ENCODE results near the gene TPRN.

- TF ChIP-seq, protein P1, sequence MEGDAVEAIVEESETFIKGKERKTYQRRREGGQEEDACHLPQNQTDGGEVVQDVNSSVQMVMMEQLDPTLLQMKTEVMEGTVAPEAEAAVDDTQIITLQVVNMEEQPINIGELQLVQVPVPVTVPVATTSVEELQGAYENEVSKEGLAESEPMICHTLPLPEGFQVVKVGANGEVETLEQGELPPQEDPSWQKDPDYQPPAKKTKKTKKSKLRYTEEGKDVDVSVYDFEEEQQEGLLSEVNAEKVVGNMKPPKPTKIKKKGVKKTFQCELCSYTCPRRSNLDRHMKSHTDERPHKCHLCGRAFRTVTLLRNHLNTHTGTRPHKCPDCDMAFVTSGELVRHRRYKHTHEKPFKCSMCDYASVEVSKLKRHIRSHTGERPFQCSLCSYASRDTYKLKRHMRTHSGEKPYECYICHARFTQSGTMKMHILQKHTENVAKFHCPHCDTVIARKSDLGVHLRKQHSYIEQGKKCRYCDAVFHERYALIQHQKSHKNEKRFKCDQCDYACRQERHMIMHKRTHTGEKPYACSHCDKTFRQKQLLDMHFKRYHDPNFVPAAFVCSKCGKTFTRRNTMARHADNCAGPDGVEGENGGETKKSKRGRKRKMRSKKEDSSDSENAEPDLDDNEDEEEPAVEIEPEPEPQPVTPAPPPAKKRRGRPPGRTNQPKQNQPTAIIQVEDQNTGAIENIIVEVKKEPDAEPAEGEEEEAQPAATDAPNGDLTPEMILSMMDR (IDR thresholded peaks at IDR 0.05), result no peak
- TF ChIP-seq POLR2A (IDR thresholded peaks at IDR 0.05), result no peak
These were observed 52.3 kb downstream of the TPRN start for GRCh38 chr9:137148242-137148641.
